Hematopoietic multipotent progenitor cell treated with erythropoietin and hydrocortisone succinate and interleukin-3 and kit ligand, for 4 days (in vitro differentiated cells): ENCODE results near the gene UBE3A.

ENCODE experiments used
- DNase-seq: peaks from one replicate; pipeline ENCODE4 v3.0.0-alpha.2; 2015

The UBE3A gene

GRCh38 chr15:25402342-25402741 is 36.5 kb downstream of the UBE3A start:
- no peak for DNase-seq

GRCh38 chr15:25401501-25401900 is 37.3 kb downstream of the UBE3A start:
- peak; percentile 42 for DNase-seq

GRCh38 chr15:25397100-25397499 is 41.7 kb downstream of the UBE3A start:
- no peak for DNase-seq

GRCh38 chr15:25394898-25395297 is 43.9 kb downstream of the UBE3A start:
- no peak for DNase-seq

- no peak for DNase-seq
Measured at GRCh38 chr15:25392806-25393205, 46.0 kb downstream of the UBE3A start.

GRCh38 chr15:25391971-25392721 is 46.7 kb downstream of the UBE3A start:
- DNase-seq, result no peak

- DNase-seq, result no peak
Measured at GRCh38 chr15:25385986-25386385, 52.8 kb downstream of the UBE3A start.

GRCh38 chr15:25381579-25381978 is 57.2 kb downstream of the UBE3A start:
- no peak for DNase-seq

GRCh38 chr15:25378501-25378901 is 60.3 kb downstream of the UBE3A start:
- DNase-seq, result peak; percentile 9

- no peak for DNase-seq
Measured at GRCh38 chr15:25375557-25375956, 63.3 kb downstream of the UBE3A start.

GRCh38 chr15:25374143-25374542 is 64.7 kb downstream of the UBE3A start:
- no peak for DNase-seq

- DNase-seq, result peak; percentile 8
Measured at GRCh38 chr15:25372298-25372697, 66.5 kb downstream of the UBE3A start.

GRCh38 chr15:25368850-25369249 is 70.0 kb downstream of the UBE3A start:
- DNase-seq, result no peak

- no peak for DNase-seq
Measured at GRCh38 chr15:25366058-25366457, 72.8 kb downstream of the UBE3A start.

- no peak for DNase-seq
Measured at GRCh38 chr15:25362545-25362944, 76.3 kb downstream of the UBE3A start.

- no peak for DNase-seq
Measured at GRCh38 chr15:25347707-25348106, 91.1 kb downstream of the UBE3A start.

- DNase-seq, result no peak
Measured at GRCh38 chr15:25346371-25346770, 92.5 kb downstream of the UBE3A start.

- no peak for DNase-seq
Measured at GRCh38 chr15:25345943-25346342, 92.9 kb downstream of the UBE3A start.

GRCh38 chr15:25342629-25343028 is 96.2 kb downstream of the UBE3A start:
- DNase-seq, result no peak

GRCh38 chr15:25339431-25339830 is 99.4 kb downstream of the UBE3A start:
- no peak for DNase-seq

GRCh38 chr15:25335279-25335678 is 103.5 kb downstream of the UBE3A start:
- DNase-seq, result no peak

- no peak for DNase-seq
Measured at GRCh38 chr15:25333049-25333448, 105.8 kb downstream of the UBE3A start.

GRCh38 chr15:25332306-25332705 is 106.5 kb downstream of the UBE3A start:
- no peak for DNase-seq

GRCh38 chr15:25331860-25332259 is 107.0 kb downstream of the UBE3A start:
- peak; percentile 22 for DNase-seq

- no peak for DNase-seq
Measured at GRCh38 chr15:25331404-25331803, 107.4 kb downstream of the UBE3A start.
